ENCODE measurements around the gene CTRB2. TPM values are rescaled to one million over a fixed set of nuclear protein-coding genes. Genes with fewer than 3 reads are reported as not detected.
A peak's percentile ranks its signal among the peaks of the same experiment; 100 is the strongest.
"Not testable (repeated sequence)": the region's sequence is repeated elsewhere in the genome, so short reads cannot be mapped to it uniquely, and the experiment has no call there.

Gene CTRB2
- total RNA-seq, 1 donor from 2014 or later: not detected

GRCh38 chr16:75242436-75243078 lies 35.6 kb upstream of the CTRB2 start:
- not testable (repeated sequence) for H3K9me3 ChIP-seq (ENCODE audit: control insufficient read depth in 3 of 3, low read length in 3 of 3)

DNA sequence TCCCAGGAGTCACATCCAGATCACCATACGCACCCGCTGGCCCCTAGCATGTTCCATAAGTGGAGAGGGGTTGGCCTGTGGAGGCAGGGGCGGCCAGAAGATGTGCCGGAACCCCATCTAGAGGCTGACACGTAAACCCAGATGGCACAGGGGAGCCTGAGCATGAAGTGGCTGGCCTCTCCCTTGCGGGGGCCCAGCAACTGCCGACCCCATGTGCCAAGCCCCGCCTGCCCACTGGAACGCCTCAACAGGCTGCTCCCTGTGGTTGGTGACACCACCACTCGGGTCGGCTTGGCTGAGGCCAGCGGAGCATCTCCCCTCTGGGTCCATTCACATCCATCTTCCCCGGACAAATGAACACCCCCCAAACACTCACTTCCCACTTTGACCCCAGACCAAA lies 35.0 kb upstream of the CTRB2 start:
- peaks cover 22 to 31% (median 22%) of the 10 kb centered on the region in 3 donors for H3K36me3 ChIP-seq (ENCODE audit: control insufficient read depth in 3 of 3, insufficient read depth in 3 of 3, low read length in 3 of 3)
- H3K4me1 ChIP-seq (ENCODE audit: control insufficient read depth in 3 of 3, insufficient read depth in 3 of 3, low read length in 3 of 3): peaks cover 73 to 95% (median 83%) of the 10 kb centered on the region in 3 donors
- no peak overlapping the region for H3K4me3 ChIP-seq (ENCODE audit: low read length in 3 of 3)
- H3K9ac ChIP-seq (ENCODE audit: low read depth in 1 of 3, low read length in 3 of 3): peak overlapping the region in 1 of 3 donors; percentile 25
- H3K27me3 ChIP-seq (ENCODE audit: control insufficient read depth in 3 of 3, insufficient read depth in 3 of 3, low read length in 3 of 3): no peaks in the 10 kb centered on the region
- H3K9me3 ChIP-seq (ENCODE audit: control insufficient read depth in 3 of 3, low read length in 3 of 3): no peaks in the 10 kb centered on the region
- H3K27ac ChIP-seq (ENCODE audit: low read depth, low read length): no peak overlapping the region

More at GRCh38 chr16:75242436-75243078, 35.6 kb upstream of the CTRB2 start:
- peaks cover 22 to 28% (median 22%) of the 10 kb centered on the region in 3 donors for H3K36me3 ChIP-seq (ENCODE audit: control insufficient read depth in 3 of 3, insufficient read depth in 3 of 3, low read length in 3 of 3)
- H3K27me3 ChIP-seq (ENCODE audit: control insufficient read depth in 3 of 3, insufficient read depth in 3 of 3, low read length in 3 of 3); H3K27ac ChIP-seq (ENCODE audit: low read depth, low read length); H3K4me3 ChIP-seq (ENCODE audit: low read length in 3 of 3): not testable (repeated sequence)
- peaks cover 76 to 95% (median 83%) of the 10 kb centered on the region in 3 donors for H3K4me1 ChIP-seq (ENCODE audit: control insufficient read depth in 3 of 3, insufficient read depth in 3 of 3, low read length in 3 of 3)
- peak overlapping the region in 2 of 3 donors; percentile 33 to 79 for H3K9ac ChIP-seq (ENCODE audit: low read depth in 1 of 3, low read length in 3 of 3)

- Histone ChIP-seq H3K4me1 (ENCODE audit: control insufficient read depth in 3 of 3, insufficient read depth in 3 of 3, low read length in 3 of 3) (peaks cover 68 to 92% (median 78%) of the 10 kb centered on the region in 3 donors), H3K27me3 (ENCODE audit: control insufficient read depth in 3 of 3, insufficient read depth in 3 of 3, low read length in 3 of 3) (peaks cover 0 to 2% (median 0%) of the 10 kb centered on the region in 3 donors), H3K9ac (ENCODE audit: low read depth in 1 of 3, low read length in 3 of 3) (peak overlapping the region in 1 of 3 donors; percentile 25), H3K36me3 (ENCODE audit: control insufficient read depth in 3 of 3, insufficient read depth in 3 of 3, low read length in 3 of 3) (peaks cover 23 to 33% (median 26%) of the 10 kb centered on the region in 3 donors), H3K4me3 (ENCODE audit: low read length in 3 of 3) (no peak overlapping the region), H3K27ac (ENCODE audit: low read depth, low read length) (no peak overlapping the region), H3K9me3 (ENCODE audit: control insufficient read depth in 3 of 3, low read length in 3 of 3) (no peaks in the 10 kb centered on the region)
These were observed 34.5 kb upstream of the CTRB2 start for GRCh38 chr16:75241412-75241811.

DNA sequence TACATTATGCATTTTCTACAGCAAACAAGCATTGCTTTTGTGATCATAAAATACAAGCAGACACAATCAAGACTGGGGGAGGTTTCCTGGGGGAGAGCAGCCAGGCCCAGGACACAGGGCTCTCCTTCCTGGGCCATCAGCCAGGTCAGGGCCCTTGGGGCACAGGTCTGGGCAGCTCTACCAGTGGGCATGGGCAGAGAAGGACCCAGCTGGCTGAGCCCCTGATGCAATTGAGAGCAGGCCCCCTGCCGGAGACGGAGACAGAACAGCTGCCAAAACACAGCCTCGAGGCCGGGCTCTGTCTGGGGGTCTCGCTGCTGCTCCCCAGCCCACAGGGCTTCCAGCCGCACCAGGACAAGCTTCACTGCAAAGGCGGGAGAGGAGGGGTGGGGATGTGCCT lies 33.7 kb upstream of the CTRB2 start:
- Histone ChIP-seq H3K36me3 (ENCODE audit: control insufficient read depth in 3 of 3, insufficient read depth in 3 of 3, low read length in 3 of 3) (peaks cover 30 to 38% (median 32%) of the 10 kb centered on the region in 3 donors), H3K9ac (ENCODE audit: low read depth in 1 of 3, low read length in 3 of 3) (peak overlapping the region in 1 of 3 donors; percentile 40), H3K4me1 (ENCODE audit: control insufficient read depth in 3 of 3, insufficient read depth in 3 of 3, low read length in 3 of 3) (peaks cover 60 to 84% (median 70%) of the 10 kb centered on the region in 3 donors)

GRCh38 chr16:75239542-75240122 lies 32.7 kb upstream of the CTRB2 start:
- Histone ChIP-seq H3K27me3 (ENCODE audit: control insufficient read depth in 3 of 3, insufficient read depth in 3 of 3, low read length in 3 of 3) (peaks cover 0 to 2% (median 0%) of the 10 kb centered on the region in 3 donors), H3K4me3 (ENCODE audit: low read length in 3 of 3) (no peak overlapping the region), H3K27ac (ENCODE audit: low read depth, low read length) (peak overlapping the region; percentile 93), H3K4me1 (ENCODE audit: control insufficient read depth in 3 of 3, insufficient read depth in 3 of 3, low read length in 3 of 3) (peaks cover 54 to 79% (median 64%) of the 10 kb centered on the region in 3 donors), H3K9me3 (ENCODE audit: control insufficient read depth in 3 of 3, low read length in 3 of 3) (no peaks in the 10 kb centered on the region), H3K9ac (ENCODE audit: low read depth in 1 of 3, low read length in 3 of 3) (peak overlapping the region; percentile 66 to 79 (median 70)), H3K36me3 (ENCODE audit: control insufficient read depth in 3 of 3, insufficient read depth in 3 of 3, low read length in 3 of 3) (peaks cover 39 to 44% (median 41%) of the 10 kb centered on the region in 3 donors)

More for the DNA sequence above, 33.7 kb upstream of the CTRB2 start:
- H3K4me3 ChIP-seq (ENCODE audit: low read length in 3 of 3); H3K9me3 ChIP-seq (ENCODE audit: control insufficient read depth in 3 of 3, low read length in 3 of 3); H3K27ac ChIP-seq (ENCODE audit: low read depth, low read length); H3K27me3 ChIP-seq (ENCODE audit: control insufficient read depth in 3 of 3, insufficient read depth in 3 of 3, low read length in 3 of 3): not testable (repeated sequence)

DNA sequence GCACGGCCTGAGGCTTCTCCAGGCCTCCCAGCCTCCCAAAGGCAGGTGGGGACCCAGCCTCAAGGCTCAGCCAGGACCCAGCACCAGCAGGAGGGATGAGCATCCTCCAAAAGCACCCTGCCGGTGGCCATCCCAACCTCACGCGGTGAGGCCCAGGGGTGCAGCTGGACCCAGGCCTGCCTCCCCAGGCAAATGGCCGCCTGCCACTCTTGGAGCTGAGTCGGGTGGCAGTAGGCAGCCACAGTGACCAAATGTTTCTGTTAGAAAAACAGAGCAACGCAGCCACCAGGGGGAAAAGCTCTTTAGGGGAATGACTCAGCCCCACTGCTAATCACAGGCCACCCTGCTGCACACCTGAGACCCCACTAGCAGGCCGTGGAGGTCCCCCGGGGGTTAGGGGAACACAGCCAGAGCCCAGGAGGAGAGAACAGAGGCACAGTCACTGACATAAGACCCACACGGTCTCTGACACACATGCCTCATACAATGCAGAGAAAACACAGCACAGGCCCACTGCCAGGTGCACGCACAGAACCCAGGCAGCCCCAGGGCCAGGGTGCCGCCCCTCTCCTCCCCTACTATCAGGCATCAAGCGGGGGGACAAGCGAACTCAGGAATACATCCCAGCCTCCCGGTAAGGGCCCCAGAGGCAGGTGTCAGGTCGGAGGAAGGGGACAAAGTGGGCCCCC lies 32.0 kb upstream of the CTRB2 start:
- Histone ChIP-seq H3K4me3 (ENCODE audit: low read length in 3 of 3) (peak overlapping the region in 2 of 3 donors; percentile 18 to 49), H3K36me3 (ENCODE audit: control insufficient read depth in 3 of 3, insufficient read depth in 3 of 3, low read length in 3 of 3) (peaks cover 44 to 46% (median 46%) of the 10 kb centered on the region in 3 donors), H3K9ac (ENCODE audit: low read depth in 1 of 3, low read length in 3 of 3) (peak overlapping the region; percentile 65 to 79 (median 70)), H3K9me3 (ENCODE audit: control insufficient read depth in 3 of 3, low read length in 3 of 3) (no peaks in the 10 kb centered on the region), H3K27ac (ENCODE audit: low read depth, low read length) (peak overlapping the region; percentile 93), H3K27me3 (ENCODE audit: control insufficient read depth in 3 of 3, insufficient read depth in 3 of 3, low read length in 3 of 3) (peaks cover 0 to 2% (median 0%) of the 10 kb centered on the region in 3 donors), H3K4me1 (ENCODE audit: control insufficient read depth in 3 of 3, insufficient read depth in 3 of 3, low read length in 3 of 3) (peaks cover 54 to 79% (median 64%) of the 10 kb centered on the region in 3 donors)

- Histone ChIP-seq H3K36me3 (ENCODE audit: control insufficient read depth in 3 of 3, insufficient read depth in 3 of 3, low read length in 3 of 3) (peaks cover 45 to 51% (median 50%) of the 10 kb centered on the region in 3 donors), H3K4me1 (ENCODE audit: control insufficient read depth in 3 of 3, insufficient read depth in 3 of 3, low read length in 3 of 3) (peaks cover 47 to 79% (median 64%) of the 10 kb centered on the region in 3 donors), H3K9ac (ENCODE audit: low read depth in 1 of 3, low read length in 3 of 3) (peak overlapping the region; percentile 20 to 83 (median 70)), H3K27ac (ENCODE audit: low read depth, low read length) (peak overlapping the region; percentile 93), H3K27me3 (ENCODE audit: control insufficient read depth in 3 of 3, insufficient read depth in 3 of 3, low read length in 3 of 3) (peaks cover 0 to 2% (median 0%) of the 10 kb centered on the region in 3 donors), H3K9me3 (ENCODE audit: control insufficient read depth in 3 of 3, low read length in 3 of 3) (no peaks in the 10 kb centered on the region), H3K4me3 (ENCODE audit: low read length in 3 of 3) (peak overlapping the region; percentile 18 to 56 (median 23))
These were observed 31.3 kb upstream of the CTRB2 start for GRCh38 chr16:75238132-75238852.

GRCh38 chr16:75237398-75238131 lies 30.6 kb upstream of the CTRB2 start:
- peaks cover 48 to 55% (median 49%) of the 10 kb centered on the region in 3 donors for H3K36me3 ChIP-seq (ENCODE audit: control insufficient read depth in 3 of 3, insufficient read depth in 3 of 3, low read length in 3 of 3)
- no peaks in the 10 kb centered on the region for H3K9me3 ChIP-seq (ENCODE audit: control insufficient read depth in 3 of 3, low read length in 3 of 3)
- peak overlapping the region; percentile 20 to 83 (median 64) for H3K9ac ChIP-seq (ENCODE audit: low read depth in 1 of 3, low read length in 3 of 3)
- H3K27me3 ChIP-seq (ENCODE audit: control insufficient read depth in 3 of 3, insufficient read depth in 3 of 3, low read length in 3 of 3): peaks cover 0 to 2% (median 0%) of the 10 kb centered on the region in 3 donors
- H3K27ac ChIP-seq (ENCODE audit: low read depth, low read length): peak overlapping the region; percentile 93
- H3K4me3 ChIP-seq (ENCODE audit: low read length in 3 of 3): peak overlapping the region in 1 of 3 donors; percentile 23
- peaks cover 44 to 71% (median 61%) of the 10 kb centered on the region in 3 donors for H3K4me1 ChIP-seq (ENCODE audit: control insufficient read depth in 3 of 3, insufficient read depth in 3 of 3, low read length in 3 of 3)
